ENCODE measurements around the gene WDR89. TPM values are rescaled to one million over a fixed set of nuclear protein-coding genes. Genes with fewer than 3 reads are reported as not detected.

WDR89 gene
- polyA plus RNA-seq (2013, experiment 1 of 2), result 15.8 TPM
- 15.5 TPM for polyA plus RNA-seq (2013, experiment 2 of 2)

GRCh38 chr14:63641473-63642228 lies at the start of gene WDR89:
WDR89 (minus strand) TSS chr14:63641871; CDS start chr14:63599942, 41,929 bp downstream.
- H3K79me2 ChIP-seq (ENCODE audit: control insufficient read depth, insufficient read depth, low read length), result peaks cover 25% of the 10 kb centered on the region
- H3K27me3 ChIP-seq (ENCODE audit: insufficient read depth, low read length, poor library complexity), result no peaks in the 10 kb centered on the region
- H4K8ac ChIP-seq (ENCODE audit: low read depth, low read length), result no peak within 1 kb of the TSS
- no CpG with 5 or more reads among the region's 60 CpGs for WGBS (ENCODE audit: extremely low coverage, insufficient coverage, low lambda C conversion rate)
- H3K36me3 ChIP-seq (ENCODE audit: control insufficient read depth, insufficient read depth, low read length), result no peaks in the 10 kb centered on the region
- no peaks in the 10 kb centered on the region for H3K4me1 ChIP-seq (ENCODE audit: control insufficient read depth, low read depth, low read length)
- H2BK120ac ChIP-seq (ENCODE audit: low read depth, low read length), result no peak within 1 kb of the TSS
- H3K56ac ChIP-seq (ENCODE audit: low read length), result peak within 1 kb of the TSS; percentile 96
- H2AK5ac ChIP-seq (ENCODE audit: low read length), result no peak within 1 kb of the TSS
- H3K4me2 ChIP-seq (ENCODE audit: low read length), result peak within 1 kb of the TSS; percentile 74
- H3K4me3 ChIP-seq (ENCODE audit: low read length), result peak within 1 kb of the TSS; percentile 80
- peak; percentile 100 for DNase-seq
- peak within 1 kb of the TSS; percentile 37 for H2BK5ac ChIP-seq (ENCODE audit: low read length)
- H3K9ac ChIP-seq (ENCODE audit: low read length), result peak within 1 kb of the TSS; percentile 86
- peak within 1 kb of the TSS; percentile 61 for H3K18ac ChIP-seq (ENCODE audit: low read length)
- no peak within 1 kb of the TSS for H3K23ac ChIP-seq (ENCODE audit: low read length)
- peak within 1 kb of the TSS; percentile 70 for H3K4ac ChIP-seq (ENCODE audit: low read depth, low read length)
- peaks cover 1% of the 10 kb centered on the region for H3K79me1 ChIP-seq (ENCODE audit: low read length)
- H4K5ac ChIP-seq (ENCODE audit: low read length), result no peak within 1 kb of the TSS
- H2BK15ac ChIP-seq (replicated peaks; ENCODE audit: low read depth), result no peak within 1 kb of the TSS
- peak within 1 kb of the TSS; percentile 83 for H3K27ac ChIP-seq (ENCODE audit: low read depth, low read length)

GRCh38 chr14:63689132-63689531 lies 47.5 kb upstream of the WDR89 start:
- peak; percentile 22 for DNase-seq

GRCh38 chr14:63686926-63687325 lies 45.3 kb upstream of the WDR89 start:
- no peak overlapping the region for H4K5ac ChIP-seq (ENCODE audit: low read length)
- no peak overlapping the region for H4K8ac ChIP-seq (ENCODE audit: low read depth, low read length)
- H2BK15ac ChIP-seq (replicated peaks; ENCODE audit: low read depth), result no peak overlapping the region
- no peak overlapping the region for H2BK120ac ChIP-seq (ENCODE audit: low read depth, low read length)
- no peak overlapping the region for H3K18ac ChIP-seq (ENCODE audit: low read length)
- no peak overlapping the region for H2AK5ac ChIP-seq (ENCODE audit: low read length)
- no peaks in the 10 kb centered on the region for H3K36me3 ChIP-seq (ENCODE audit: control insufficient read depth, insufficient read depth, low read length)
- H3K23ac ChIP-seq (ENCODE audit: low read length), result no peak overlapping the region
- no peaks in the 10 kb centered on the region for H3K27me3 ChIP-seq (ENCODE audit: insufficient read depth, low read length, poor library complexity)
- H3K4ac ChIP-seq (ENCODE audit: low read depth, low read length), result no peak overlapping the region
- H3K27ac ChIP-seq (ENCODE audit: low read depth, low read length), result no peak overlapping the region
- no peak overlapping the region for H3K9ac ChIP-seq (ENCODE audit: low read length)
- no peaks in the 10 kb centered on the region for H3K4me1 ChIP-seq (ENCODE audit: control insufficient read depth, low read depth, low read length)
- H3K79me1 ChIP-seq (ENCODE audit: low read length), result no peaks in the 10 kb centered on the region
- no peak overlapping the region for H3K4me3 ChIP-seq (ENCODE audit: low read length)
- peak; percentile 14 for DNase-seq
- H2BK5ac ChIP-seq (ENCODE audit: low read length), result no peak overlapping the region
- no peak overlapping the region for H3K56ac ChIP-seq (ENCODE audit: low read length)
- H3K4me2 ChIP-seq (ENCODE audit: low read length), result no peak overlapping the region
- H3K79me2 ChIP-seq (ENCODE audit: control insufficient read depth, insufficient read depth, low read length), result no peaks in the 10 kb centered on the region

More at GRCh38 chr14:63689132-63689531, 47.5 kb upstream of the WDR89 start:
- Histone ChIP-seq H2AK5ac (ENCODE audit: low read length) (no peak overlapping the region), H3K4ac (ENCODE audit: low read depth, low read length) (no peak overlapping the region), H3K9ac (ENCODE audit: low read length) (no peak overlapping the region), H3K27ac (ENCODE audit: low read depth, low read length) (no peak overlapping the region), H3K36me3 (ENCODE audit: control insufficient read depth, insufficient read depth, low read length) (no peaks in the 10 kb centered on the region), H3K18ac (ENCODE audit: low read length) (no peak overlapping the region), H2BK5ac (ENCODE audit: low read length) (no peak overlapping the region), H3K4me1 (ENCODE audit: control insufficient read depth, low read depth, low read length) (no peaks in the 10 kb centered on the region), H3K27me3 (ENCODE audit: insufficient read depth, low read length, poor library complexity) (no peaks in the 10 kb centered on the region), H3K56ac (ENCODE audit: low read length) (no peak overlapping the region), H3K79me2 (ENCODE audit: control insufficient read depth, insufficient read depth, low read length) (no peaks in the 10 kb centered on the region), H4K5ac (ENCODE audit: low read length) (no peak overlapping the region), H2BK15ac (replicated peaks; ENCODE audit: low read depth) (no peak overlapping the region), H2BK120ac (ENCODE audit: low read depth, low read length) (no peak overlapping the region), H3K4me3 (ENCODE audit: low read length) (no peak overlapping the region), H3K23ac (ENCODE audit: low read length) (no peak overlapping the region), H4K8ac (ENCODE audit: low read depth, low read length) (no peak overlapping the region), H3K79me1 (ENCODE audit: low read length) (no peaks in the 10 kb centered on the region), H3K4me2 (ENCODE audit: low read length) (no peak overlapping the region)
- WGBS (ENCODE audit: extremely low coverage, insufficient coverage, low lambda C conversion rate), result no CpG with 5 or more reads among the region's 3 CpGs

GRCh38 chr14:63685401-63685800 lies 43.7 kb upstream of the WDR89 start:
- H3K27me3 ChIP-seq (ENCODE audit: insufficient read depth, low read length, poor library complexity), result no peaks in the 10 kb centered on the region
- no peak for DNase-seq
- H3K27ac ChIP-seq (ENCODE audit: low read depth, low read length), result no peak overlapping the region
- H4K5ac ChIP-seq (ENCODE audit: low read length), result no peak overlapping the region
- H3K4me3 ChIP-seq (ENCODE audit: low read length), result no peak overlapping the region
- no peaks in the 10 kb centered on the region for H3K4me1 ChIP-seq (ENCODE audit: control insufficient read depth, low read depth, low read length)
- no peak overlapping the region for H3K56ac ChIP-seq (ENCODE audit: low read length)
- H2BK120ac ChIP-seq (ENCODE audit: low read depth, low read length), result no peak overlapping the region
- no peaks in the 10 kb centered on the region for H3K36me3 ChIP-seq (ENCODE audit: control insufficient read depth, insufficient read depth, low read length)
- no peak overlapping the region for H2AK5ac ChIP-seq (ENCODE audit: low read length)
- H3K4me2 ChIP-seq (ENCODE audit: low read length), result no peak overlapping the region
- no peak overlapping the region for H3K18ac ChIP-seq (ENCODE audit: low read length)
- H3K79me1 ChIP-seq (ENCODE audit: low read length), result no peaks in the 10 kb centered on the region
- no peak overlapping the region for H2BK5ac ChIP-seq (ENCODE audit: low read length)
- no peaks in the 10 kb centered on the region for H3K79me2 ChIP-seq (ENCODE audit: control insufficient read depth, insufficient read depth, low read length)
- WGBS (ENCODE audit: extremely low coverage, insufficient coverage, low lambda C conversion rate), result no CpG with 5 or more reads among the region's 1 CpG
- no peak overlapping the region for H3K4ac ChIP-seq (ENCODE audit: low read depth, low read length)
- no peak overlapping the region for H2BK15ac ChIP-seq (replicated peaks; ENCODE audit: low read depth)
- no peak overlapping the region for H3K9ac ChIP-seq (ENCODE audit: low read length)
- H3K23ac ChIP-seq (ENCODE audit: low read length), result no peak overlapping the region
- H4K8ac ChIP-seq (ENCODE audit: low read depth, low read length), result no peak overlapping the region

GRCh38 chr14:63682727-63683593 lies 41.3 kb upstream of the WDR89 start:
- Histone ChIP-seq H3K56ac (ENCODE audit: low read length) (no peak overlapping the region), H2BK15ac (replicated peaks; ENCODE audit: low read depth) (no peak overlapping the region), H3K9ac (ENCODE audit: low read length) (no peak overlapping the region), H3K79me2 (ENCODE audit: control insufficient read depth, insufficient read depth, low read length) (no peaks in the 10 kb centered on the region), H3K27me3 (ENCODE audit: insufficient read depth, low read length, poor library complexity) (no peaks in the 10 kb centered on the region), H3K18ac (ENCODE audit: low read length) (no peak overlapping the region), H3K36me3 (ENCODE audit: control insufficient read depth, insufficient read depth, low read length) (no peaks in the 10 kb centered on the region), H3K4ac (ENCODE audit: low read depth, low read length) (no peak overlapping the region), H2BK5ac (ENCODE audit: low read length) (no peak overlapping the region), H3K27ac (ENCODE audit: low read depth, low read length) (no peak overlapping the region), H3K4me2 (ENCODE audit: low read length) (no peak overlapping the region), H3K4me1 (ENCODE audit: control insufficient read depth, low read depth, low read length) (peaks cover 3% of the 10 kb centered on the region), H3K4me3 (ENCODE audit: low read length) (no peak overlapping the region), H3K23ac (ENCODE audit: low read length) (no peak overlapping the region), H2BK120ac (ENCODE audit: low read depth, low read length) (no peak overlapping the region), H4K8ac (ENCODE audit: low read depth, low read length) (no peak overlapping the region), H4K5ac (ENCODE audit: low read length) (no peak overlapping the region), H2AK5ac (ENCODE audit: low read length) (no peak overlapping the region), H3K79me1 (ENCODE audit: low read length) (no peaks in the 10 kb centered on the region)
- DNase-seq, result peak; percentile 18
- WGBS (ENCODE audit: extremely low coverage, insufficient coverage, low lambda C conversion rate), result no CpG with 5 or more reads among the region's 9 CpGs
